Karpas-422 (cell line): ENCODE results near the gene DENND5B. TPM values are rescaled to one million over a fixed set of nuclear protein-coding genes. Genes with fewer than 3 reads are reported as not detected.
"Not testable (repeated sequence)": the region's sequence is repeated elsewhere in the genome, so short reads cannot be mapped to it uniquely, and the experiment has no call there.

Experiments used
- DNase-seq: peaks from one replicate; pipeline ENCODE4 v3.0.0-alpha.2; 2015
- H2AFZ ChIP-seq: fragments of 200-600 bp; sonication (generic); 2 replicates; pipeline ENCODE4 v1.6.1; 2014; ENCODE audit warnings: antibody characterized with exemption, low read length, mixed read lengths
- H3K27ac ChIP-seq: fragments of 200-600 bp; sonication (generic); 2 replicates; pipeline ENCODE4 v1.5.1; 2014; ENCODE audit warnings: mild to moderate bottlenecking, low read length, moderate library complexity
- H3K27me3 ChIP-seq: fragments of 200-600 bp; sonication (generic); 2 replicates; pipeline ENCODE4 v1.6.1; 2014; ENCODE audit warnings: low read length, mixed read lengths
- H3K36me3 ChIP-seq: fragments of 200-600 bp; sonication (generic); 2 replicates; pipeline ENCODE4 v1.6.1; 2014; ENCODE audit warnings: low read length, mixed read lengths; ENCODE audit not compliant: insufficient read depth
- H3K4me1 ChIP-seq: fragments of 200-600 bp; sonication (generic); 2 replicates; pipeline ENCODE4 v1.6.1; 2014; ENCODE audit warnings: mild to moderate bottlenecking, low read length, mixed read lengths
- H3K4me2 ChIP-seq: fragments of 200-600 bp; sonication (generic); 2 replicates; pipeline ENCODE4 v1.6.1; 2014; ENCODE audit warnings: low read length, low read depth, mild to moderate bottlenecking; ENCODE audit not compliant: poor library complexity, severe bottlenecking
- H3K4me3 ChIP-seq: fragments of 200-600 bp; sonication (generic); 2 replicates; pipeline ENCODE4 v1.5.1; 2014; ENCODE audit warnings: mild to moderate bottlenecking, antibody characterized with exemption, low read length, mixed read lengths
- H3K79me2 ChIP-seq: fragments of 200-600 bp; sonication (generic); 2 replicates; pipeline ENCODE4 v1.6.1; 2014; ENCODE audit warnings: mild to moderate bottlenecking, low read length, mixed read lengths
- H3K9ac ChIP-seq: fragments of 200-600 bp; sonication (generic); 2 replicates; pipeline ENCODE4 v1.6.0; 2014; ENCODE audit warnings: low read length
- H3K9me2 ChIP-seq: fragments of 200-600 bp; sonication (generic), shearing (Covaris generic); replicated peaks from 2 replicates; pipeline ENCODE4 v1.6.0; 2014; ENCODE audit warnings: mild to moderate bottlenecking, low read length, moderate library complexity; ENCODE audit not compliant: insufficient read depth
- H3K9me3 ChIP-seq: fragments of 300-700, 200-600 bp; sonication (generic); 2 replicates; pipeline ENCODE4 v1.6.1; 2014; ENCODE audit warnings: low read length, mixed read lengths
- H4K20me1 ChIP-seq: fragments of 200-600 bp; sonication (generic); 2 replicates; pipeline ENCODE4 v1.6.1; 2014; ENCODE audit warnings: mild to moderate bottlenecking, antibody characterized with exemption, low read length, low read depth; ENCODE audit not compliant: insufficient read depth
- total RNA-seq: library from RNA; depleted of rRNA; stranded (reverse); fragments of >200 nt; shearing (Covaris generic); gene quantifications from 2 replicates; pipeline ENCODE4 v1.2.3, GENCODE V29; 2014; ENCODE audit warnings: low replicate concordance

The DENND5B gene
- total RNA-seq, 1 experiment from 2014 or later = 5.5 TPM

DNA sequence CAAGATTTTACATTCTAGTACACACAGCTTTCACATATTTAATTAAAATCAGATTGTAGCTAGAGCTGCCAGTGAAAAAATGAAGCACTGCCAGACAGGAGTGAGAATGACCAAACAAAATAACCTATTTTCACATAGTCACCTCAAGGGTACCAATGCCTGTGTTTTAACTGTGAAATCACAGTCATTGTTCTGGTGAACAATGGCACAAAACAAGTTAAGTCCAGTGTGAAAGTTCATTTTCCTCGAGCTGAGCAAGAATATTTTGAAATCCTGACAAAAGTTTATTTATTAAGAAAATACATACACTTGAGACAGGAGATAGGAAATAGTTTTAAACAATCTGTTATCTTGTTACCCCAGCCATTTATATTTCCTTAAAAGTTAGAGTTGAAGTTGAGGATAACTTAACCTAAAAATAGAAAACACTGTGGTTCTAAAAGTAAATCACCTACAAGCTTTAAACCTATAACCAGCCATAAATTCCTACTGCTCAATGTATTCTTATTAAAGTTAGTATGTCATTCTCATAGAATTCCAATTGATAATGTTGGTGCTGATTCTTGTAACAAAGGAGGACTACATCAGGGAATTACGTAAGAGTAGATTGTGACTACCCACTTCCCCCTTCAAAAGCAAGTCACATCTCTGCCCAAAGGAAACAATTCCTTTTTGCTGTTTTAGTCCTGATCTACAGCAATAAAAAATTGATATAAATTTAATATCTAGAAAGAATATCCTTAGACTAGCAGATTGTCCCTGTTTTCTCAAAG lies 15.9 kb downstream of the DENND5B start:
- no peaks in the 10 kb centered on the region for H3K9me3 ChIP-seq
- H2AFZ ChIP-seq = no peak overlapping the region
- H3K79me2 ChIP-seq = no peaks in the 10 kb centered on the region
- no peak overlapping the region for H3K9ac ChIP-seq
- peaks cover 18% of the 10 kb centered on the region; the same call in 1 of the 2 replicates for H4K20me1 ChIP-seq
- H3K4me2 ChIP-seq = no peak overlapping the region
- H3K36me3 ChIP-seq = no peaks in the 10 kb centered on the region
- no peaks in the 10 kb centered on the region for H3K27me3 ChIP-seq
- H3K9me2 ChIP-seq = no peaks in the 10 kb centered on the region
- no peak for DNase-seq
- no peak overlapping the region for H3K27ac ChIP-seq
- H3K4me3 ChIP-seq = no peak overlapping the region
- peaks cover 3% of the 10 kb centered on the region; the same call in 1 of the 2 replicates for H3K4me1 ChIP-seq

DNA sequence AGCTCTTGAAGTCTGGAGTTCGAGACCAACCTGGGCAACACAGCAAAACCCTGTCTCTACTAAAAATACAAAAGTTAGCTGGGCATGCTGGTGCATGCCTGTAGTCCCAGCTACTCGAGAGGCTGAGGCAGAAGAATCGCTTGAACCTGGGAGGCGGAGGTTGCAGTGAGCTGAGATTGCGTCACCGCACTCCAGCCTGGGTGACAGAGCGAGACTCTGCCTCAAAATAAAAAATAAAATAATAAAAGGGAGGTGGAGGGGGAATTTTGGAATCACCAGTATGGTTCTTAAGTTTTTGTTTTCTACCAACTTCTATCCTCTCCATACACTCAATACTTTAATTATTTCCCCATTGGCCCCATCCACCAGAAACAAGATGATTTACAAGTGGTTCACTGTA lies 16.6 kb downstream of the DENND5B start:
- H3K9me3 ChIP-seq, H3K27me3 ChIP-seq, H3K9me2 ChIP-seq, H3K4me2 ChIP-seq, H2AFZ ChIP-seq, H3K27ac ChIP-seq, H3K79me2 ChIP-seq, H3K4me1 ChIP-seq, H3K36me3 ChIP-seq, H3K9ac ChIP-seq, DNase-seq, H3K4me3 ChIP-seq: not testable (repeated sequence)
- peaks cover 18% of the 10 kb centered on the region; the same call in 1 of the 2 replicates for H4K20me1 ChIP-seq

DNA sequence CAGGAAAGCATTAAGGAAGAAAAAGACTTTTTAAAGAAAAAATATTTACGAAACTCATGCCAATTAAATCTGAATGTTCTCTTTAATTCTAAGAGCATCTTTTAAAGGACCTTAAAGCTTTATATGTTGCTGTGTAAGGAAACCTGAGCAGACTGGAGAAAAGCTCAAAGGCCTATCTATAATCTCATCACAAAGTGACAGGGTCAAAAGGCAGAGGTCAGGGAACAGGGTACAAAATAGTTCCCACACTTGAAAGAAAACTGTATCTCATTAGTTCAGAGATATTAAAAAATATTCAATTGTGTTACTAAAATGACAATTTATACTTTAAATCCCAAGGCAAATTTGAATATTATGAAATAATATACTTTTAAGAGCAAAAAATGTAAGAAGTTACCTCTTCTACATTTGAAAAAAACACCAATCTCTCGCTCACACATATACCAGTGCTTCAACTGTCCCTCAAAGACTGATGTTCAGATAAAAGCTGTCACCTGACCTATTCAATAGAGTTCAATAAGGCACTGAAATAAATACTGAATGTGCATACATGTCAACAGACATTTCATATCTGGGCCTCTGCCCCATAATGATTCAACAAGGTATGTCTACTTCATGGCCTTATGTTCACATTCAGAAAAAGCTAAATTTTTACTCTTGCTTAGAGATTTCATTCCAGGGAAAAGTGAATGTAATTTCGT lies 17.9 kb downstream of the DENND5B start:
- Histone ChIP-seq H3K27me3 (no peaks in the 10 kb centered on the region), H3K27ac (no peak overlapping the region), H3K36me3 (no peaks in the 10 kb centered on the region), H3K4me1 (peaks cover 8% of the 10 kb centered on the region; the same call in 1 of the 2 replicates), H3K9me2 (no peaks in the 10 kb centered on the region), H3K4me2 (no peak overlapping the region), H4K20me1 (peaks cover 23% of the 10 kb centered on the region; the same call in 1 of the 2 replicates), H2AFZ (no peak overlapping the region), H3K4me3 (no peak overlapping the region), H3K9ac (no peak overlapping the region), H3K9me3 (no peaks in the 10 kb centered on the region), H3K79me2 (no peaks in the 10 kb centered on the region)
- no peak for DNase-seq

DNA sequence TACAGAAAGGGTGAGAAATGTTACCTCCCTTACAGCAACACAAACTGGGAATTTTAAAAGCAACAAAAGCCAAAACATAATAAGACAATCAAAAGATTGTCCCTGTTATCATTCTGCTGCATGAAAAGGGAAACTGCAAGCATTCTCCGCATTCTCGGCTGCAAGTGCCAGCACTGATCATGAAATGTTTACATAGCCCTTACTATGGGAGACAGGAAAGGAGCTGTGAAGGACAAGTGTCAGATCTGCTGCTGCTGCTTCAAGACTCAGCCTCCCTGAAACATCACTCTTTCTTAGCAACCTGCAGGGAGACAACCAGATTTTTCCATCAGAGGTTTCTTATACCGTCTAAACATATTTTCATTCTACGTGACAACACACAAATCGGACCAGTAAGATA lies 20.1 kb downstream of the DENND5B start:
- Histone ChIP-seq H3K9me2 (no peaks in the 10 kb centered on the region), H3K4me1 (peaks cover 6% of the 10 kb centered on the region; the same call in 1 of the 2 replicates), H3K9ac (no peak overlapping the region), H3K27ac (no peak overlapping the region), H3K79me2 (no peaks in the 10 kb centered on the region), H3K27me3 (no peaks in the 10 kb centered on the region), H3K36me3 (no peaks in the 10 kb centered on the region), H4K20me1 (peaks cover 19% of the 10 kb centered on the region; the same call in 1 of the 2 replicates), H3K9me3 (no peaks in the 10 kb centered on the region), H3K4me3 (no peak overlapping the region), H2AFZ (no peak overlapping the region), H3K4me2 (no peak overlapping the region)
- DNase-seq = no peak

DNA sequence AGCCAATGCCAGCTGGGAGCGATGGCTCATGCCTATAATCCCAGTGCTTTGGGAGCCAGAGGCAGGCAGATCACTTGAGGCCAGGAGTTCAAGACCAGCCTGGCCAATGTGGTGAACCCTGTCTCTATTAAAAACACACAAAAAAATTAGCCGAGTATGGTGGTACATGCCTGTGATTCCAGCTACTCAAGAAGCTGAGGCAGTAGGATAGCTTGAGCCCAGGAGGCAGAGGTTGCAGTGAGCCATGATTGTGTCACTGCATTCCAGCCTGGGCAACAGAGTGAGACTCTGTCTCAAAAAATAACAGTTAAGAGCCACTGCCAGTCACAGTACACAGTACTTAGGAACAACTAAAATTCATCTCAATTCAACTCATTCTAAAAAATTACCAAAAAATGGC lies 21.4 kb downstream of the DENND5B start:
- not testable (repeated sequence) for H3K27me3 ChIP-seq, DNase-seq, H3K4me1 ChIP-seq, H3K36me3 ChIP-seq, H3K9me2 ChIP-seq, H3K9me3 ChIP-seq, H2AFZ ChIP-seq, H3K9ac ChIP-seq, H3K79me2 ChIP-seq, H3K27ac ChIP-seq, H3K4me2 ChIP-seq, H3K4me3 ChIP-seq
- peaks cover 19% of the 10 kb centered on the region; the same call in 1 of the 2 replicates for H4K20me1 ChIP-seq

DNA sequence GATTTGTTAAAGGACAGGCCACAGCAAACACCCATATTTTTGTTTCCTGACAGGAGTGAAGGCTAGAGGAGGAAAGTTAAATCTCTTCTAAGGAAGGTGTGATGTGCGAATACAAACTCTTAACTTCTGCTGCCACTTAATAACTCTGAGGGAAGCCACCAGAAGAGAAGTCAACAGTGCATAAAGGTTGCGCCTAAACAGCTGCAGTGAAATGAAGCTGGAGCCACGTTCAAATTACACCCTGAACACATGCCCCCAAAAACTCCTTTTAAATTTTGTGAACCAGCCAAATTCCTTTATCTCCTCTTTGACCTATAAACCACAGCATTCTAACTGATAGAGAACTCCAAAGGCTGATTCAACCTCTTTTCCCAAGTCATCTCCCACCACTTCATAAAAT lies 22.4 kb downstream of the DENND5B start:
- H3K4me3 ChIP-seq = no peak overlapping the region

DNA sequence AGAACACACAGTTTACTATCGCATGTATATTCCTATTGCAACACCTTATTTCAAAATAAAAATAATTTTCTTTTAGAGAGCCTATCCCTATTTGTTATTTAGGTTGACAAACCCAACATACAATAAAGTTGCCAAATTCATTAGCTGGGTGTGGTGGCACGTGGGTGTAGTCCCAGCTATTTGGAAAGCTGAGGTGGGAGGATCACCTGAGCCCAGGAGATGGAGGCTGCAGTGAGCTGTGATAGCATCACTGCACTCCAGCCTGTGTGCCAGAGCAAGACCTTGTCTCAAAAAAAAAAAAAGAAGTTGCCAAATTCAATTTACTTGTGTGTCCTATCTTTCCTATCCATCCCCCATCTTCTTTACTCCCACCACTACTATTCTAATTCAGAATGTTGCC lies 23.9 kb downstream of the DENND5B start:
- H3K27ac ChIP-seq = no peak overlapping the region
- H3K4me3 ChIP-seq = no peak overlapping the region
- H3K9me3 ChIP-seq = no peaks in the 10 kb centered on the region
- DNase-seq = no peak
- H3K4me2 ChIP-seq = no peak overlapping the region
- H2AFZ ChIP-seq = no peak overlapping the region
- H3K4me1 ChIP-seq = peaks cover 6% of the 10 kb centered on the region; the same call in 1 of the 2 replicates
- no peak overlapping the region for H3K9ac ChIP-seq
- H3K79me2 ChIP-seq = no peaks in the 10 kb centered on the region
- H3K27me3 ChIP-seq = no peaks in the 10 kb centered on the region
- no peaks in the 10 kb centered on the region for H3K9me2 ChIP-seq
- H4K20me1 ChIP-seq = peaks cover 12% of the 10 kb centered on the region; the same call in 1 of the 2 replicates
- H3K36me3 ChIP-seq = no peaks in the 10 kb centered on the region

More for the DNA sequence above, 22.4 kb downstream of the DENND5B start:
- H3K4me1 ChIP-seq = peaks cover 6% of the 10 kb centered on the region; the same call in 1 of the 2 replicates
- H3K9me2 ChIP-seq = no peaks in the 10 kb centered on the region
- H3K9ac ChIP-seq = no peak overlapping the region
- H2AFZ ChIP-seq = no peak overlapping the region
- no peak for DNase-seq
- no peak overlapping the region for H3K27ac ChIP-seq
- no peak overlapping the region for H3K4me2 ChIP-seq
- peaks cover 16% of the 10 kb centered on the region; the same call in 1 of the 2 replicates for H4K20me1 ChIP-seq
- no peaks in the 10 kb centered on the region for H3K79me2 ChIP-seq
- no peaks in the 10 kb centered on the region for H3K9me3 ChIP-seq
- no peaks in the 10 kb centered on the region for H3K27me3 ChIP-seq
- H3K36me3 ChIP-seq = no peaks in the 10 kb centered on the region

DNA sequence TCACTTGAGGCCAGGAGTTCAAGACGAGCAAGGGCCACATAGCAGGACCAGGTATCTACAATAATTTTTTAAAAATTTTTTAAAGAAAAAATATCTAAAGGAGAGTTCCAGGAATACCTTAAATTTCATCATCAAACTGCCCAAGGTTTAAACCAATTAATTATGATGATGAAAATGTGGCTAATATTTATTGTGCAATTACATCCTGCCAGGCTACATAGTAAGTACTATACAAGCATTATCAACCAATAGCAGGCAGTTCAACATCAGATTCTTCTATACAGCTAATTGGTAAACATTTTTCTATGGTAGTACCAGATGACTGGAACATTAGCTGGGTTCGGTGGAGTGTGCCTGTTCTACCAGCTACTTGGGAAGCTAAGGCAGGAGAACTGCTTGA lies 24.4 kb downstream of the DENND5B start:
- DNase-seq = no peak
- Histone ChIP-seq H3K4me3 (no peak overlapping the region), H3K4me2 (no peak overlapping the region), H3K4me1 (peaks cover 6% of the 10 kb centered on the region; the same call in 1 of the 2 replicates), H3K79me2 (no peaks in the 10 kb centered on the region), H3K27ac (no peak overlapping the region), H3K36me3 (no peaks in the 10 kb centered on the region), H3K9ac (no peak overlapping the region), H3K9me2 (no peaks in the 10 kb centered on the region), H4K20me1 (peaks cover 12% of the 10 kb centered on the region; the same call in 1 of the 2 replicates), H3K27me3 (no peaks in the 10 kb centered on the region), H2AFZ (no peak overlapping the region), H3K9me3 (no peaks in the 10 kb centered on the region)
